Mucosa of descending colon (tissue), 3 donors: Measurements from ENCODE around the gene PRLH. TPM values are rescaled to one million over a fixed set of nuclear protein-coding genes. Genes with fewer than 3 reads are reported as not detected.

Experiments
- ATAC-seq: fragments of 200-7000 bp; cut with Tn5 transposase; one replicate; pipeline ENCODE4 v1.9.1; 2020; ENCODE audit warnings: mild to moderate bottlenecking, moderate library complexity
- DNase-seq, 3 donors: peaks; one replicate each; pipeline ENCODE4 v3.0.0-alpha.2; 2020
- H3K36me3 ChIP-seq: fragments of 200-600 bp; one replicate; pipeline ENCODE4 v1.8.0; 2021; ENCODE audit warnings: low read depth, mild to moderate bottlenecking
- H3K4me1 ChIP-seq: fragments of 200-600 bp; one replicate; pipeline ENCODE4 v1.8.0; 2021; ENCODE audit warnings: low read depth, mild to moderate bottlenecking
- H3K4me3 ChIP-seq: fragments of 200-600 bp; one replicate; pipeline ENCODE4 v1.8.0; 2021; ENCODE audit warnings: mild to moderate bottlenecking
- H3K9me3 ChIP-seq: fragments of 200-600 bp; one replicate; pipeline ENCODE4 v1.8.0; 2021; ENCODE audit warnings: mild to moderate bottlenecking
- intact Hi-C, 2 donors: fragments of 100-400 bp; cut with DNase I in 1 of 2; cut with micrococcal nuclease in 1 of 2; formaldehyde crosslinking; loops; one replicate each; pipeline versions ENCODE4 v1.11.0 to v1.11.1; 2022; cut with DNase I, micrococcal nuclease
- total RNA-seq, 3 donors: library from RNA; stranded (reverse); fragmentation: NEBNext Ultra II Directional in 2 of 3; extraction: Animal tissue kit (Norgen Biotek cat#: 25700) in 2 of 3; gene quantifications; one replicate each; pipeline versions ENCODE4 v1.2.1 to v1.2.4, GENCODE V29; 2021 to 2023
- TF ChIP-seq, protein P1 (sequence below): fragments of 200-600 bp; IDR thresholded peaks from one replicate; pipeline ENCODE4 v1.8.0; 2022; ENCODE audit warnings: antibody characterized with exemption, mild to moderate bottlenecking
- donor health status: DM: no; HTN: no; CAD: no; lungs with moderate emphysema.
- donor health status: DM: no; HTN: no; CAD: no.
- donor health status: DM: no; HTN: yes; CAD: no.

The PRLH gene
- total RNA-seq, 3 donors from 2014 or later: not detected

DNA sequence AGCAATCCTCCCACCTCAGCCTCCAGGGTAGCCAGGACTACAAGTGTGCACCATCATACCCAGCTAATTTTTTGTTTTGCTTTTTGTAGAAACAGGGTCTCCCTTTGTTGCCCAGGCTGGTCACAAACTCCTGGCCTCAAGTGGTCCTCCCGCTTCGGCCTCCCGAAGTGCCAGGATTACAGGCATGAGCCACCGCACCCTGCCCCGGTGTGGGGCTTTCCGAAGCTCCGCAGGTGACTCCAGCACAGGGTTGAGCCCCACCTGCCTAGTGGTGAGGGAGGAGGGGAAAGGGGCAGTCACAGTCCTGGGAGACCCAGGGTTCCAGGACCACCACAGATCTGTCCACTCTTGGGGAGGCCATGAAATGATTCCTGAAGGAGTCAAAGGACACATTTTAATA lies 5.2 kb downstream of the PRLH start:
- ATAC-seq: no peak
- peak in 1 of 3 donors; percentile 23 for DNase-seq
- TF ChIP-seq, protein P1, sequence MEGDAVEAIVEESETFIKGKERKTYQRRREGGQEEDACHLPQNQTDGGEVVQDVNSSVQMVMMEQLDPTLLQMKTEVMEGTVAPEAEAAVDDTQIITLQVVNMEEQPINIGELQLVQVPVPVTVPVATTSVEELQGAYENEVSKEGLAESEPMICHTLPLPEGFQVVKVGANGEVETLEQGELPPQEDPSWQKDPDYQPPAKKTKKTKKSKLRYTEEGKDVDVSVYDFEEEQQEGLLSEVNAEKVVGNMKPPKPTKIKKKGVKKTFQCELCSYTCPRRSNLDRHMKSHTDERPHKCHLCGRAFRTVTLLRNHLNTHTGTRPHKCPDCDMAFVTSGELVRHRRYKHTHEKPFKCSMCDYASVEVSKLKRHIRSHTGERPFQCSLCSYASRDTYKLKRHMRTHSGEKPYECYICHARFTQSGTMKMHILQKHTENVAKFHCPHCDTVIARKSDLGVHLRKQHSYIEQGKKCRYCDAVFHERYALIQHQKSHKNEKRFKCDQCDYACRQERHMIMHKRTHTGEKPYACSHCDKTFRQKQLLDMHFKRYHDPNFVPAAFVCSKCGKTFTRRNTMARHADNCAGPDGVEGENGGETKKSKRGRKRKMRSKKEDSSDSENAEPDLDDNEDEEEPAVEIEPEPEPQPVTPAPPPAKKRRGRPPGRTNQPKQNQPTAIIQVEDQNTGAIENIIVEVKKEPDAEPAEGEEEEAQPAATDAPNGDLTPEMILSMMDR: no peak
- no peak overlapping the region for H3K4me3 ChIP-seq
- H3K4me1 ChIP-seq: peaks cover 10% of the 10 kb centered on the region
- intact Hi-C loops: no loop called here
- H3K36me3 ChIP-seq: no peaks in the 10 kb centered on the region
- no peaks in the 10 kb centered on the region for H3K9me3 ChIP-seq

DNA sequence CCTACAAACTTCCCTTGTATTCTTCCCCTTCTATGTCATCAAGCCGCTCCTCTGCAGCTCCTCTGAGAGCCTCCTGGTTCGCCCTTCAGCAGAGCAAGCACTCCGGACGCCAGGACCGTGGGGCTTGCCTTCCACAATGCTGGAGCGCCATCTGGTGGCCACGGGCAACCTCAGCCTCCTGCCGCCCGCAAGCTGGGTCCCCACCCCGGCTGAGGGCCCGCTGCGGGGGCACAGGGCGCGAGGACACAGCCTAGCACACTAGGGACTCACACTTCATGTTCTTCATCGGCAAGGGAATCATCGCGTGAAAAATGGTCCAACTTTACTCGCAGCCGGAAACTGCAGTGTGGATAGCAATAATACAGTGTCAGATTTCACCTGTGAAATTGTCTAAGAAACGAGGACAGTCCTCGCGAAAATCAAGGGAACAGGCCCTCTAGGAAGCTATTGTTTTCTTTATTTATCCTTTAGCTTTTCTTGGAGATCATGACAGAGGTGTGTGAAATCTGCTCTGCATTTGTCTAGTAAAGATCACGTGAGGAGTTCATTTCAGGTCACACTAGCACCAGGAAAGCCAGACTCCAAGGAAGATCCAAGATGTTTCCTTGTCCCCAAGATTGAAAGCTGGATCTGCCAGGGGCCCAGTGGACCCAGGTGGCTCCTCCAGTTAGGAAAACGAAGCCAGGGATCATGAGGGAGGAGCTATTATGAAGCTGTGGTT lies 5.8 kb downstream of the PRLH start:
- H3K4me3 ChIP-seq: no peak overlapping the region
- intact Hi-C loops: loop anchor here in 1 of 2 donors (2.0 kb wide), 1 partner anchor 59 kb away; no protein-coding TSS in a partner anchor
- DNase-seq (peak; percentile 87 to 92 (median 90)), ATAC-seq (peak; percentile 97)
- TF ChIP-seq, protein P1: peak; percentile 92
- no peaks in the 10 kb centered on the region for H3K9me3 ChIP-seq
- H3K4me1 ChIP-seq: peaks cover 10% of the 10 kb centered on the region
- H3K36me3 ChIP-seq: no peaks in the 10 kb centered on the region

DNA sequence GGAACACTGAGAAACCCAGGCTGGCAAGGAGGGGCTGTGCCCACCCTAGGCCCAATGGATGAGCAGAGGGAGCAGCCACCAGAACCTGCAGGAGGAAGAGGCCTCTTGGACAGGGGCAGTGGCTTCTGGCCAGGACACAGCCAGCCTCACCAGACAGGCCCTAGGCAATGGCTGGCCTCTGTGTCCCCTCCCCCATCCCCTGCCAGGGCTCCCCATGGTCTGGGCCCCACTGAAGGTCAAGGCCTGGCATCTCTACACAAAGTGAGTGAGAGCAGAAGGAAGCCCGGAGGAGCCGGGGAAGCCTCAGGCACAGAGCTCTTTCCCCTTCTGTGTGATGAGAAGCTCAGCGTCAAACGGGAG lies 6.3 kb downstream of the PRLH start:
- no peaks in the 10 kb centered on the region for H3K36me3 ChIP-seq
- peaks cover 10% of the 10 kb centered on the region for H3K4me1 ChIP-seq
- ATAC-seq (no peak), DNase-seq (peak in 1 of 3 donors; percentile 26)
- H3K4me3 ChIP-seq: no peak overlapping the region
- H3K9me3 ChIP-seq: no peaks in the 10 kb centered on the region
- TF ChIP-seq, protein P1: no peak
- intact Hi-C loops: loop anchor here in 1 of 2 donors (2.0 kb wide), 1 partner anchor 60 kb away; no protein-coding TSS in a partner anchor

DNA sequence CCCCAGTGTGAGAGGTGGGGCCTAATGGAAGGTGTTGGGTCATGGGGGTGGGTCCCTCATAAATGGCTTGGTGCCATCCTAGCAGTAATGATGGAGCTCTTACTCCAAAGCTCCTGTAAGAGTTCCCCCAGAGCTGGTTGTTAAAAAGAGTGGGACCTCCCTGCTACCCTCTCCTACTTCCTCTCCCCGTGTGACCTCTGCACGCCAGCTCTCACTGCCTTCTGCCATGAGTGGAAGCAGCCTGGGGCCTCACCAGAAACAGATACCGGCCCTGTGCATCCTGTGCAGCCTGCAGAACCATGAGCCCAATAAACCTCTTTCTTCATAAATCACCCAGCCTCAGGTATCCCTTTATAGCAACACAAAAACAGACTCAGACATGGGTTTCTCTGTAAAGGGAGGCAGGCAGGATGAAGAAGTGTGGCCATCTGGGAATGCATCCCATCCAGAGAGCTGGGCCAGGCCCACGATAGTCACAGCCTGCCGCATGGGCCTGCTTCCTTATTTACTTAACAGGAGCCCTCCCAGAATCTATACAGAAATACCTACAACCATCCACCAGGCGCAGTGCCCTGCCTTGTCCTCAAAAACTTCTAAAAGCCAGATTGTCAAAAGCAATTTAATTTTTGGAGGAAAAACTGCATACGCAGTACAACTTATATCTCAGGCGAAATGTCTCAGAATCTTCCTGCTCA lies 7.5 kb downstream of the PRLH start:
- no peak for ATAC-seq

DNA sequence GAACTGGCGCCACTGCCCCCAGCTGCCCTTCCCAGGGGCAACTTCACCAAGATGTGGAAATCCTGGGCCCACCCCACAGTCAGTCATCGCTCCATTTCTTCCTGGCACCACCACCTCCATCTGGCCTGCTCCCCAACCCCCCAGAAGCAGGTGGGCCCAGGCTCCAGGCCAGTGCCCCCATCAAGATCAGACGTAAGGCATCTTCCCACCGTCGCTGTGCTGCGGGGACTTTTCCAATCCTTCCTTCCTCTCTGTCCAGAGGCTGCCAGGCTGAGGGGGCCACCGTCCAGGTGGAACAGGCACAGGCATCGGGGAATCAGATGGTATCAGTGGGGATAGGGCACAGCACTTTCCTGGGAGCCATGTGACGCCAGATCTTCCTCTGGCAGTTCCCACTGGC lies 8.1 kb downstream of the PRLH start:
- DNase-seq (peak in 1 of 3 donors; percentile 20), ATAC-seq (no peak)
- TF ChIP-seq, protein P1: no peak
- Histone ChIP-seq H3K36me3 (no peaks in the 10 kb centered on the region), H3K4me3 (no peak overlapping the region), H3K9me3 (no peaks in the 10 kb centered on the region), H3K4me1 (peaks cover 10% of the 10 kb centered on the region)
- intact Hi-C loops: no loop called here

More for the DNA sequence above, 7.5 kb downstream of the PRLH start:
- Histone ChIP-seq H3K9me3 (no peaks in the 10 kb centered on the region), H3K36me3 (no peaks in the 10 kb centered on the region), H3K4me1 (peaks cover 10% of the 10 kb centered on the region), H3K4me3 (no peak overlapping the region)
- DNase-seq: peak in 1 of 3 donors; percentile 4
- intact Hi-C loops: loop anchor here in 1 of 2 donors (2.0 kb wide), 1 partner anchor 61 kb away; no protein-coding TSS in a partner anchor
- TF ChIP-seq, protein P1: no peak
